ENCODE measurements around the gene EIF3D. TPM values are rescaled to one million over a fixed set of nuclear protein-coding genes. Genes with fewer than 3 reads are reported as not detected.
A peak's percentile ranks its signal among the peaks of the same experiment; 100 is the strongest.

EIF3D gene
- total RNA-seq, 6 experiments from 2014 or later: 34.9 to 141 (median 50.1) TPM

- WGBS (ENCODE audit: insufficient coverage, low coverage, low lambda C conversion rate, missing lambda C conversion rate): no CpG with 5 or more reads among the region's 17 CpGs
- intact Hi-C loops (cut with DNase I): loop anchor here in 1 of 2 donors (2.0 kb wide), 1 partner anchor 77 kb away; the partner anchor contains the start of gene MYH9
Measured at GRCh38 chr22:36463783-36464184, 65.2 kb downstream of the EIF3D start.

GRCh38 chr22:36461665-36462649 lies 67.0 kb downstream of the EIF3D start:
- no peak for TF ChIP-seq POLR2A (IDR thresholded peaks at IDR 0.05)
- TF ChIP-seq, protein P1, sequence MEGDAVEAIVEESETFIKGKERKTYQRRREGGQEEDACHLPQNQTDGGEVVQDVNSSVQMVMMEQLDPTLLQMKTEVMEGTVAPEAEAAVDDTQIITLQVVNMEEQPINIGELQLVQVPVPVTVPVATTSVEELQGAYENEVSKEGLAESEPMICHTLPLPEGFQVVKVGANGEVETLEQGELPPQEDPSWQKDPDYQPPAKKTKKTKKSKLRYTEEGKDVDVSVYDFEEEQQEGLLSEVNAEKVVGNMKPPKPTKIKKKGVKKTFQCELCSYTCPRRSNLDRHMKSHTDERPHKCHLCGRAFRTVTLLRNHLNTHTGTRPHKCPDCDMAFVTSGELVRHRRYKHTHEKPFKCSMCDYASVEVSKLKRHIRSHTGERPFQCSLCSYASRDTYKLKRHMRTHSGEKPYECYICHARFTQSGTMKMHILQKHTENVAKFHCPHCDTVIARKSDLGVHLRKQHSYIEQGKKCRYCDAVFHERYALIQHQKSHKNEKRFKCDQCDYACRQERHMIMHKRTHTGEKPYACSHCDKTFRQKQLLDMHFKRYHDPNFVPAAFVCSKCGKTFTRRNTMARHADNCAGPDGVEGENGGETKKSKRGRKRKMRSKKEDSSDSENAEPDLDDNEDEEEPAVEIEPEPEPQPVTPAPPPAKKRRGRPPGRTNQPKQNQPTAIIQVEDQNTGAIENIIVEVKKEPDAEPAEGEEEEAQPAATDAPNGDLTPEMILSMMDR (IDR thresholded peaks at IDR 0.05): no peak
- no peaks in the 10 kb centered on the region for H3K9me3 ChIP-seq
- DNase-seq (peak in 1 of 3 donors; percentile 52), ATAC-seq (peak in 2 of 4 donors; percentile 28 to 33)
- H3K27me3 ChIP-seq: no peaks in the 10 kb centered on the region
- intact Hi-C loops (cut with DNase I): no loop called here
- H3K36me3 ChIP-seq: no peaks in the 10 kb centered on the region
- no peak overlapping the region for H3K4me3 ChIP-seq
- H3K4me1 ChIP-seq: peaks cover 0 to 15% (median 2%) of the 10 kb centered on the region in 4 donors
- 58% methylated on average over 9 of the region's 16 CpGs for WGBS (ENCODE audit: insufficient coverage, low coverage, low lambda C conversion rate, missing lambda C conversion rate)
- peak overlapping the region in 2 of 3 donors; percentile 1 to 37 for H3K27ac ChIP-seq

More at GRCh38 chr22:36463783-36464184, 65.2 kb downstream of the EIF3D start:
- no peaks in the 10 kb centered on the region for H3K27me3 ChIP-seq
- H3K4me3 ChIP-seq: no peak overlapping the region
- TF ChIP-seq, protein P1 (IDR thresholded peaks at IDR 0.05): no peak
- no peak for TF ChIP-seq POLR2A (IDR thresholded peaks at IDR 0.05)
- no peaks in the 10 kb centered on the region for H3K36me3 ChIP-seq
- peak overlapping the region in 2 of 3 donors; percentile 24 to 81 for H3K27ac ChIP-seq
- ATAC-seq (peak in 3 of 4 donors; percentile 5 to 44 (median 31)), DNase-seq (peak in 2 of 3 donors; percentile 54 to 61)
- no peaks in the 10 kb centered on the region for H3K9me3 ChIP-seq
- H3K4me1 ChIP-seq: peaks cover 0 to 15% (median 2%) of the 10 kb centered on the region in 4 donors

Other genes starting within 250 kb of the EIF3D start
- 100 to 1,000 TPM; 168 to 435 (median 222) TPM for gene MYH9, start 141.2 kb downstream of the EIF3D start, total RNA-seq
- gene TXN2, start 47.5 kb downstream of the EIF3D start, total RNA-seq: 10 to 100 TPM; 56.0 to 94.8 (median 67.2) TPM
- 10 to 100 TPM in 4 of 6 experiments, 1 to 10 TPM in 2; 9.6 to 14.0 (median 11.8) TPM for gene FOXRED2, start 22.1 kb downstream of the EIF3D start, total RNA-seq
- not detected for gene CACNG2, start 174.6 kb upstream of the EIF3D start, total RNA-seq
- 10 to 100 TPM; 10.3 to 17.4 (median 14.8) TPM for gene IFT27, start 247.0 kb upstream of the EIF3D start, total RNA-seq

Measured in right lobe of liver (tissue), 6 donors.